ENCODE results near the gene FOXRED1. TPM values are rescaled to one million over a fixed set of nuclear protein-coding genes. Genes with fewer than 3 reads are reported as not detected.

The FOXRED1 gene
- total RNA-seq, 2 donors from 2014 or later: 22.9 to 27.8 TPM

DNA sequence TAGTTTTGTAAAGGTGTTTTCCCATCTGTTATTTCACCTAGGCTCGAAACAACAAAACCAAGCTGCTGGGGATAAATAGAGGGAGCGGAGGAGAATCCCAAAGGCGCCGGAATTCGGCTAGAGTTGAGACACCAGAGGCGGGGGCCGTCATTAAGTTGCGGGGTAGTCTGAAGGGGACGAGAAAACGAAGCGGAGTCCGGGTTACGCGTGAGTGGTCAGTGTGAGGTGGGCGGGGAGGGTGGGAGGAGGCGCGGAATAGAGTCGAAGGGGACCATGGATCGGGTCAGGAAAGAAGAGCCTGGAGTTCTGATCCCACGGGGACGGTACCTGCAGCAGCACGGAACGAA lies 620 bp upstream of the FOXRED1 start:
- peaks cover 44% of the 10 kb centered on the region for H3K36me3 ChIP-seq
- TF ChIP-seq, protein P1, sequence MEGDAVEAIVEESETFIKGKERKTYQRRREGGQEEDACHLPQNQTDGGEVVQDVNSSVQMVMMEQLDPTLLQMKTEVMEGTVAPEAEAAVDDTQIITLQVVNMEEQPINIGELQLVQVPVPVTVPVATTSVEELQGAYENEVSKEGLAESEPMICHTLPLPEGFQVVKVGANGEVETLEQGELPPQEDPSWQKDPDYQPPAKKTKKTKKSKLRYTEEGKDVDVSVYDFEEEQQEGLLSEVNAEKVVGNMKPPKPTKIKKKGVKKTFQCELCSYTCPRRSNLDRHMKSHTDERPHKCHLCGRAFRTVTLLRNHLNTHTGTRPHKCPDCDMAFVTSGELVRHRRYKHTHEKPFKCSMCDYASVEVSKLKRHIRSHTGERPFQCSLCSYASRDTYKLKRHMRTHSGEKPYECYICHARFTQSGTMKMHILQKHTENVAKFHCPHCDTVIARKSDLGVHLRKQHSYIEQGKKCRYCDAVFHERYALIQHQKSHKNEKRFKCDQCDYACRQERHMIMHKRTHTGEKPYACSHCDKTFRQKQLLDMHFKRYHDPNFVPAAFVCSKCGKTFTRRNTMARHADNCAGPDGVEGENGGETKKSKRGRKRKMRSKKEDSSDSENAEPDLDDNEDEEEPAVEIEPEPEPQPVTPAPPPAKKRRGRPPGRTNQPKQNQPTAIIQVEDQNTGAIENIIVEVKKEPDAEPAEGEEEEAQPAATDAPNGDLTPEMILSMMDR (IDR thresholded peaks at IDR 0.05): no peak
- peaks cover 8 to 21% of the 10 kb centered on the region in 2 donors for H3K4me1 ChIP-seq (ENCODE audit: control insufficient read depth in 1 of 2, low read depth in 2 of 2)
- H3K27me3 ChIP-seq (replicated peaks; ENCODE audit: insufficient read depth): no peaks in the 10 kb centered on the region
- DNase-seq (ENCODE audit: low spot score) (no peak), ATAC-seq (ENCODE audit: insufficient number of reproducible peaks, low FRiP score, low read depth) (no peak)
- peak overlapping the region; percentile 80 to 91 for H3K27ac ChIP-seq
- H3K4me3 ChIP-seq: peak overlapping the region; percentile 89
- H3K9me3 ChIP-seq: no peaks in the 10 kb centered on the region

DNA sequence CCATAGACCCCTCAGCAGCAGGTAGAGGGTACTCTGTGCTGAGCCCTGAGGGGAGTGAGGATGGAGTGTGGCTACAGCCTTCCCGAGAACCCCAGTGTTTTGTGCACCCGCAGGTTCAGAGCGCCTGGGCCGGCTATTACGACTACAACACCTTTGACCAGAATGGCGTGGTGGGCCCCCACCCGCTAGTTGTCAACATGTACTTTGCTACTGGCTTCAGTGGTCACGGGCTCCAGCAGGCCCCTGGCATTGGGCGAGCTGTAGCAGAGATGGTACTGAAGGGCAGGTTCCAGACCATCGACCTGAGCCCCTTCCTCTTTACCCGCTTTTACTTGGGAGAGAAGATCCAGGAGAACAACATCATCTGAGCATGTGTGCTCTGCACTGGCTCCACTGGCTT lies 8.4 kb downstream of the FOXRED1 start:
- no peak for ATAC-seq (ENCODE audit: insufficient number of reproducible peaks, low FRiP score, low read depth)
- no peaks in the 10 kb centered on the region for H3K9me3 ChIP-seq

DNA sequence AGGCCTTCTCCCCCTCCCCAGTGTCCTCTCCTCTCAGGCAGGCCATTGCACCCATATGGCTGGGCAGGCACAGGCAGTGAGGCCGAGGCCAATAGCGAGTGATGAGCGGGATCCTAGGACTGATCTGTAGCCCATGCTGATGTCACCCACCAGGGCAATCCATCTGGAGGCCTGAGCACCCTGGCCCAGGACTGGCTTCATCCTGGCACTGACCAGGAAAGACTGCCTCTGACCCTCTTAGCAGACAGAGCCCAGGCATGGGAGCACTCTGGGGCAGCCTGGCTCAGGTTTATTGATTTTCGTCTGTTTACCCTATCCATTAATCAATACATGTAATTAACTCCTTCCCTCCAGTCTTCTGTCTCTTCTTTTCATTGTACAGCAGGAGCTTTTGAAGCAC lies 8.8 kb downstream of the FOXRED1 start:
- ATAC-seq (ENCODE audit: insufficient number of reproducible peaks, low FRiP score, low read depth): no peak

More for the DNA sequence above, 8.4 kb downstream of the FOXRED1 start:
- TF ChIP-seq, protein P1 (IDR thresholded peaks at IDR 0.05): no peak
- H3K27ac ChIP-seq: no peak overlapping the region
- DNase-seq (ENCODE audit: low spot score): no peak
- peaks cover 8 to 9% of the 10 kb centered on the region in 2 donors for H3K4me1 ChIP-seq (ENCODE audit: control insufficient read depth in 1 of 2, low read depth in 2 of 2)
- H3K27me3 ChIP-seq (replicated peaks; ENCODE audit: insufficient read depth): no peaks in the 10 kb centered on the region
- peaks cover 13% of the 10 kb centered on the region for H3K36me3 ChIP-seq
- H3K4me3 ChIP-seq: no peak overlapping the region

DNA sequence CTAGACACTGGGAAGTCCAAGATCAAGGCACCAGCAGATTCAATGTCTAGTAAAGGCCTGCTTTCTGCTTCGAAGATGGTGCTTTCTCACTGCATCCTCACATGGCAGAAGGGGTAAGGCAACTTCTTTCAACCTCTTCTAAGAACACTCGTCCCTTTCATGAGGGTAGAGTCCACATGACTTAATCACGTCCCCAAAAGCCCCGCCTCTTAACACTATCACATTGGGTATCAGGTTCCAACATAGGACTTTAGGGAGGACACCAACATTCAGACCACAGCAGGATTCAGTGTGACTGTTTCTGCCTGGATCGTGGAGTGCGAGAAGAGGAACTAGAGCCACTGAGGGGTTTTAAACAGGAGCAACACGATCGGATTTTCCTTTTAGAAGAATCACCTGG lies 10.2 kb downstream of the FOXRED1 start:
- H3K27ac ChIP-seq: no peak overlapping the region
- H3K9me3 ChIP-seq: no peaks in the 10 kb centered on the region
- H3K4me3 ChIP-seq: no peak overlapping the region
- no peak for DNase-seq (ENCODE audit: low spot score)
- H3K36me3 ChIP-seq: peaks cover 3% of the 10 kb centered on the region
- ATAC-seq (ENCODE audit: insufficient number of reproducible peaks, low FRiP score, low read depth): no peak
- H3K4me1 ChIP-seq (ENCODE audit: control insufficient read depth in 1 of 2, low read depth in 2 of 2): peaks cover 11 to 18% of the 10 kb centered on the region in 2 donors
- TF ChIP-seq, protein P1 (IDR thresholded peaks at IDR 0.05): no peak
- H3K27me3 ChIP-seq (replicated peaks; ENCODE audit: insufficient read depth): no peaks in the 10 kb centered on the region

More for the DNA sequence above, 8.8 kb downstream of the FOXRED1 start:
- peaks cover 12% of the 10 kb centered on the region for H3K36me3 ChIP-seq
- TF ChIP-seq, protein P1 (IDR thresholded peaks at IDR 0.05): no peak
- no peak for DNase-seq (ENCODE audit: low spot score)
- no peaks in the 10 kb centered on the region for H3K27me3 ChIP-seq (replicated peaks; ENCODE audit: insufficient read depth)
- H3K4me3 ChIP-seq: no peak overlapping the region
- H3K27ac ChIP-seq: no peak overlapping the region
- H3K9me3 ChIP-seq: no peaks in the 10 kb centered on the region
- H3K4me1 ChIP-seq (ENCODE audit: control insufficient read depth in 1 of 2, low read depth in 2 of 2): peaks cover 9 to 10% of the 10 kb centered on the region in 2 donors

DNA sequence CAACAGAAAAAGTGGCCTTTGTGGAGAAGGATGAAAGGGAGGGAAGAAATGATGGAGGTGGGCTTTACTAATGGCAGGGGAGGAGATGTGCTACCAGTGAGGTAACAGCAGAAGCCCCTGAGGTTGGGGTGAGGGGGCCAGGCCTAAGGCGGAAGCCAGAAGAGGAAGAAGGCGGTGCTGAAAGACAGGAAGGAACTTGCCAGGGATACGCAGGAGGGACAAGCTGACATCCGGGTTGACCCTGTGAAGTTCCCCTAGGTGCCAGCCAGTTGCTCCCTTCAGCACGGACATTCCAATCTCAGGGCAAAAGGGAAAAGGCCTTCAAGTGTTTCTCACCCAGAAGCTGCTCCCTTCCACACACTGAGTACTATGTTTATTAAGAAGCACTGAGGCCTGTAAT lies 11.6 kb downstream of the FOXRED1 start:
- Histone ChIP-seq H3K9me3 (no peaks in the 10 kb centered on the region), H3K4me3 (no peak overlapping the region), H3K36me3 (peaks cover 3% of the 10 kb centered on the region), H3K27ac (no peak overlapping the region), H3K27me3 (replicated peaks; ENCODE audit: insufficient read depth) (no peaks in the 10 kb centered on the region), H3K4me1 (ENCODE audit: control insufficient read depth in 1 of 2, low read depth in 2 of 2) (peaks cover 14 to 25% of the 10 kb centered on the region in 2 donors)
- DNase-seq (ENCODE audit: low spot score) (no peak), ATAC-seq (ENCODE audit: insufficient number of reproducible peaks, low FRiP score, low read depth) (no peak)
- TF ChIP-seq, protein P1 (IDR thresholded peaks at IDR 0.05): no peak
